Natural killer cell (primary cell): ENCODE data around the gene GAP43. TPM values are rescaled to one million over a fixed set of nuclear protein-coding genes. Genes with fewer than 3 reads are reported as not detected.

Source experiments
- ATAC-seq, 3 donors: fragments of 150-1000 bp in 2 of 3; fragments of 200-7000 bp in 1 of 3; cut with Tn5 transposase; 1 replicate in 1 of 3; 2 replicates in 2 of 3; pipeline ENCODE4 v1.10.0; 2021; ENCODE audit warnings: mild to moderate bottlenecking in 2 of 3, moderate library complexity in 2 of 3
- DNase-seq, 2 donors: peaks; one replicate each; pipeline versions ENCODE4 v3.0.0 to v3.0.0-alpha.2; 2013 to 2021; ENCODE audit warnings: mixed read lengths in 1 of 2
- H3K27ac ChIP-seq: one replicate; pipeline ENCODE4 v1.5.1; 2013; ENCODE audit warnings: mild to moderate bottlenecking, low read length
- H3K27me3 ChIP-seq: one replicate; pipeline ENCODE4 v1.6.1; 2013; ENCODE audit warnings: low read length; ENCODE audit not compliant: control insufficient read depth, insufficient read depth
- H3K36me3 ChIP-seq: one replicate; pipeline ENCODE4 v1.6.1; 2013; ENCODE audit warnings: low read length; ENCODE audit not compliant: control insufficient read depth, insufficient read depth
- H3K4me1 ChIP-seq: one replicate; pipeline ENCODE4 v1.6.1; 2013; ENCODE audit warnings: low read length; ENCODE audit not compliant: control insufficient read depth, insufficient read depth
- H3K4me3 ChIP-seq: one replicate; pipeline ENCODE4 v1.5.1; 2013; ENCODE audit warnings: low read length
- H3K9me3 ChIP-seq: one replicate; pipeline ENCODE4 v1.6.1; 2013; ENCODE audit warnings: low read length; ENCODE audit not compliant: control insufficient read depth, insufficient read depth
- H3K27ac Mint-ChIP-seq, 2 donors: one replicate each; pipeline ENCODE4 v1.8.0; 2022; ENCODE audit warnings: mild to moderate bottlenecking in 2 of 2, mixed read lengths in 2 of 2, moderate library complexity in 1 of 2
- H3K27me3 Mint-ChIP-seq, 2 donors: one replicate each; pipeline ENCODE4 v1.8.0; 2022; ENCODE audit warnings: low read depth in 2 of 2, mixed read lengths in 2 of 2
- H3K36me3 Mint-ChIP-seq: one replicate; pipeline ENCODE4 v1.8.0; 2022; ENCODE audit warnings: mixed read lengths
- H3K4me1 Mint-ChIP-seq, 2 donors: one replicate each; pipeline ENCODE4 v1.8.0; 2022; ENCODE audit warnings: mixed read lengths in 2 of 2
- H3K4me3 Mint-ChIP-seq: one replicate; pipeline ENCODE4 v1.8.0; 2022; ENCODE audit warnings: mild to moderate bottlenecking, moderate library complexity, mixed read lengths
- H3K9me3 Mint-ChIP-seq, 2 donors: one replicate each; pipeline ENCODE4 v1.8.0; 2022; ENCODE audit warnings: mixed read lengths in 2 of 2
- WGBS: methylation state at CpG from one replicate; pipeline ENCODE4 v1.1.7; 2013; ENCODE audit warnings: missing lambda C conversion rate; ENCODE audit not compliant: insufficient coverage; 5-methylcytosine and 5-hydroxymethylcytosine counted together
- intact Hi-C: fragments of 100-400 bp; cut with micrococcal nuclease; formaldehyde crosslinking; loops from one replicate; pipeline ENCODE4 v1.14.2; 2022
- total RNA-seq, 4 donors: library from RNA; stranded (reverse); fragments of 120-200 nt in 1 of 4; gene quantifications; one replicate each; pipeline versions ENCODE4 v1.2.3 to v1.2.4, GENCODE V29; 2013 to 2022
- TF ChIP-seq, protein P1 (sequence below): fragments of 200-600 bp; IDR thresholded peaks from one replicate; pipeline ENCODE4 v1.8.0; 2022; ENCODE audit warnings: antibody characterized with exemption

The GAP43 gene
- total RNA-seq, 3 donors from 2014 or later (not counting 1 experiment from before 2014, with no cell fraction given), result 0.14 TPM; not detected in 2

GRCh38 chr3:115666920-115667737 lies 43.8 kb downstream of the GAP43 start:
- no peaks in the 10 kb centered on the region for H3K36me3 Mint-ChIP-seq

GRCh38 chr3:115667738-115668065 lies 44.4 kb downstream of the GAP43 start:
- no peak overlapping the region for H3K27ac ChIP-seq
- H3K27me3 Mint-ChIP-seq, result peaks cover 2 to 38% of the 10 kb centered on the region in 2 donors
- no peaks in the 10 kb centered on the region for H3K4me1 ChIP-seq
- H3K9me3 ChIP-seq, result no peaks in the 10 kb centered on the region
- TF ChIP-seq, protein P1, sequence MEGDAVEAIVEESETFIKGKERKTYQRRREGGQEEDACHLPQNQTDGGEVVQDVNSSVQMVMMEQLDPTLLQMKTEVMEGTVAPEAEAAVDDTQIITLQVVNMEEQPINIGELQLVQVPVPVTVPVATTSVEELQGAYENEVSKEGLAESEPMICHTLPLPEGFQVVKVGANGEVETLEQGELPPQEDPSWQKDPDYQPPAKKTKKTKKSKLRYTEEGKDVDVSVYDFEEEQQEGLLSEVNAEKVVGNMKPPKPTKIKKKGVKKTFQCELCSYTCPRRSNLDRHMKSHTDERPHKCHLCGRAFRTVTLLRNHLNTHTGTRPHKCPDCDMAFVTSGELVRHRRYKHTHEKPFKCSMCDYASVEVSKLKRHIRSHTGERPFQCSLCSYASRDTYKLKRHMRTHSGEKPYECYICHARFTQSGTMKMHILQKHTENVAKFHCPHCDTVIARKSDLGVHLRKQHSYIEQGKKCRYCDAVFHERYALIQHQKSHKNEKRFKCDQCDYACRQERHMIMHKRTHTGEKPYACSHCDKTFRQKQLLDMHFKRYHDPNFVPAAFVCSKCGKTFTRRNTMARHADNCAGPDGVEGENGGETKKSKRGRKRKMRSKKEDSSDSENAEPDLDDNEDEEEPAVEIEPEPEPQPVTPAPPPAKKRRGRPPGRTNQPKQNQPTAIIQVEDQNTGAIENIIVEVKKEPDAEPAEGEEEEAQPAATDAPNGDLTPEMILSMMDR, result no peak
- H3K27ac Mint-ChIP-seq, result no peak overlapping the region
- H3K27me3 ChIP-seq, result no peaks in the 10 kb centered on the region
- H3K4me1 Mint-ChIP-seq, result peaks cover 0 to 5% of the 10 kb centered on the region in 2 donors
- peak in 1 of 3 donors; percentile 15 for ATAC-seq
- intact Hi-C loops, result no loop called here
- no peaks in the 10 kb centered on the region for H3K36me3 Mint-ChIP-seq
- no peaks in the 10 kb centered on the region for H3K9me3 Mint-ChIP-seq
- H3K4me3 Mint-ChIP-seq, result no peak overlapping the region
- no peaks in the 10 kb centered on the region for H3K36me3 ChIP-seq
- no peak for DNase-seq
- no peak overlapping the region for H3K4me3 ChIP-seq

More at GRCh38 chr3:115666920-115667737, 43.8 kb downstream of the GAP43 start:
- TF ChIP-seq, protein P1, result no peak
- Mint-ChIP-seq H3K4me3 (no peak overlapping the region), H3K4me1 (peaks cover 0 to 5% of the 10 kb centered on the region in 2 donors), H3K27ac (no peak overlapping the region), H3K27me3 (peaks cover 0 to 36% of the 10 kb centered on the region in 2 donors), H3K9me3 (no peaks in the 10 kb centered on the region)
- Histone ChIP-seq H3K4me1 (no peaks in the 10 kb centered on the region), H3K36me3 (no peaks in the 10 kb centered on the region), H3K9me3 (no peaks in the 10 kb centered on the region), H3K27me3 (no peaks in the 10 kb centered on the region), H3K27ac (no peak overlapping the region), H3K4me3 (no peak overlapping the region)
- ATAC-seq, result peak in 2 of 3 donors; percentile 41 to 72
- DNase-seq, result no peak
- intact Hi-C loops, result no loop called here
- WGBS, result 71% methylated on average over 2 of the region's 4 CpGs

GRCh38 chr3:115670911-115671310 lies 47.6 kb downstream of the GAP43 start:
- H3K4me3 Mint-ChIP-seq, result no peak overlapping the region
- Histone ChIP-seq H3K27ac (no peak overlapping the region), H3K4me1 (no peaks in the 10 kb centered on the region), H3K36me3 (no peaks in the 10 kb centered on the region), H3K27me3 (no peaks in the 10 kb centered on the region), H3K4me3 (no peak overlapping the region), H3K9me3 (no peaks in the 10 kb centered on the region)
- no peak overlapping the region for H3K27ac Mint-ChIP-seq
- peaks cover 12 to 40% of the 10 kb centered on the region in 2 donors for H3K27me3 Mint-ChIP-seq
- intact Hi-C loops, result no loop called here
- H3K36me3 Mint-ChIP-seq, result no peaks in the 10 kb centered on the region
- no peak for ATAC-seq
- TF ChIP-seq, protein P1, result no peak
- no peak for DNase-seq
- no peaks in the 10 kb centered on the region for H3K9me3 Mint-ChIP-seq
- H3K4me1 Mint-ChIP-seq, result peaks cover 0 to 5% of the 10 kb centered on the region in 2 donors
